Measurements from ENCODE around the gene FAT1.

Gene FAT1

DNA sequence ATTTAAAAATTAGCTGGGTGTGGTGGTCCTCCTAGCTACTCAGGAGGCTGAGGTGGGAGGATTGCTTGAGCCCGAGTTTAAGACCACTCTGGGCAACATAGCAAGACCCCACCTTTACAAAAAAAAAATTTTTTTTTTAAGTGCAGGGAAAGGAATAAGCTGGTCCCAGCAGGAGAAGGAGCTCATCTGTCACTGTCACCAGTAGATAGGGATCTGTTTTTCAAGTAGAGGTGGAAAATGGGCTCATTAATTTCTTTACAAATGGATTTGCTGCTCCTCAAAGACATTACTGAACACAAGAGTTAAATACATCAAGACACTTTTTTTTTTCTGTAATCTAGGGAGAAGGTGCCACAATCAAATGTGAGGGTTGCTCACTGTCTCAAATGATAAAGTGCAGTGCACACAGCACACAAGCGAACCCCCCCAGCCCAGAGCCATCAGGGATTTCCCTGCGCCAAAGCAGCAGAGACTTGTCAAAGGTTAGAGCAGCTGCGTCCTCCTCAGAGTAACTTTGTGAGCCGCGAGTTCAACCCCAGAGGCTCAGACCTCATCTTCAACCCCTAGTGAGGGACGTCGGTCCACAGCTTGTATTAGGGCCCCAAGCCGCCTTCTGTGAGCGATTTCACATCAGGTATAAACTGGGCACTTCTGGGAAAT lies 154.0 kb downstream of the FAT1 start:
- no peak overlapping the region for H3K4me2 ChIP-seq
- no peaks in the 10 kb centered on the region for H3K27me3 ChIP-seq
- H3K27ac ChIP-seq: no peak overlapping the region
- no peaks in the 10 kb centered on the region for H3K9me3 ChIP-seq (replicated peaks in 1 of 11)
- H3K36me3 ChIP-seq: no peaks in the 10 kb centered on the region
- no peaks in the 10 kb centered on the region for H4K20me1 ChIP-seq
- H3K4me1 ChIP-seq: no peaks in the 10 kb centered on the region
- no peak overlapping the region for H3K4me3 ChIP-seq
- TF ChIP-seq Cebpa-rat (IDR thresholded peaks at IDR 0.05): no peak
- no peak overlapping the region for H3K9ac ChIP-seq

DNA sequence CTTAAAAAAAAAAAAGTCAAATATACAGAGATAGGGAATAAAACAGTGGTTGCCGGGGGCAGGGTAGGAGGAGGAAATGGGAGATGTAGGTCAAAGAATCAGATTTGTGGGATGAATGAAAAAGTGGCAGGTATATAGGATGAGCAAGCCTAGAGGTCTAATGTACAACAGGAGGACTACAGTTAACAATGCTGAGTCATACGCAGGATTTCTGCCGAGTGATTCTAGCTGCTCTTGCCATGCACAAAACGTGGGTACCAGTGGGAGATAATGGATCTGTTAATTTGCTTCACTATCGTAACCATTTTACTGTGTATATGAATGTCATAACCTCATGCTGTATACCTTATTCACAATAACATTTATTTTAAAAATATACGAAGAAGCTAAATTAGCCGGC lies 157.6 kb downstream of the FAT1 start:
- Histone ChIP-seq H3K9ac (no peak overlapping the region), H3K4me2 (no peak overlapping the region), H3K36me3 (no peaks in the 10 kb centered on the region), H3K4me3 (no peak overlapping the region), H3K27me3 (no peaks in the 10 kb centered on the region), H3K9me3 (replicated peaks in 1 of 11) (peaks cover 0 to under 1% (median 0%) of the 10 kb centered on the region in 11 experiments; a peak in 1 of 22 replicates), H3K4me1 (no peaks in the 10 kb centered on the region), H4K20me1 (no peaks in the 10 kb centered on the region), H3K27ac (no peak overlapping the region)
- TF ChIP-seq Cebpa-rat (IDR thresholded peaks at IDR 0.05): no peak

DNA sequence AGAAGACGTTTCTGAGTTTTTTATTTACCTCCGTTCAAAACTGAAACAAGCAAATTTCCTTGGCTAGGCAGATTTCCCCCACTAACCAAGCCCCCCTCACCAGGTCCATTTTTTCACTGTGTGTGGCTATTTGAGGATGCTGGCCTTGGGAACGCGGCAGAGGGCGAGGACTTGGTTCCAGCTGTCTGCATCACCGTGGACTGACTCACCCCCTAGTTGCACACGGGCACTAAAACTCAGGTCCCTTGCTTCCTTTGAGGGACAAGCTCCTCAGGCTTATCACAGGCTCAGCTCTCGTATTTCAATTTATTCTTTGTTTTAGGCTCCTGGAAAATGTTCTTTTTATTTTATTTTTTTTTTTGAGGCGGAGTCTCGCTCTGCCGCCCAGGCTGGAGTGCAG lies 159.9 kb downstream of the FAT1 start:
- Histone ChIP-seq H4K20me1 (no peaks in the 10 kb centered on the region), H3K4me2 (no peak overlapping the region), H3K9me3 (replicated peaks in 1 of 11) (peaks cover 0 to 13% (median 0%) of the 10 kb centered on the region in 11 experiments; a peak in 5 of 22 replicates), H3K4me1 (no peaks in the 10 kb centered on the region), H3K9ac (no peak overlapping the region), H3K36me3 (no peaks in the 10 kb centered on the region), H3K4me3 (no peak overlapping the region), H3K27ac (no peak overlapping the region), H3K27me3 (no peaks in the 10 kb centered on the region)
- TF ChIP-seq Cebpa-rat (IDR thresholded peaks at IDR 0.05): no peak

DNA sequence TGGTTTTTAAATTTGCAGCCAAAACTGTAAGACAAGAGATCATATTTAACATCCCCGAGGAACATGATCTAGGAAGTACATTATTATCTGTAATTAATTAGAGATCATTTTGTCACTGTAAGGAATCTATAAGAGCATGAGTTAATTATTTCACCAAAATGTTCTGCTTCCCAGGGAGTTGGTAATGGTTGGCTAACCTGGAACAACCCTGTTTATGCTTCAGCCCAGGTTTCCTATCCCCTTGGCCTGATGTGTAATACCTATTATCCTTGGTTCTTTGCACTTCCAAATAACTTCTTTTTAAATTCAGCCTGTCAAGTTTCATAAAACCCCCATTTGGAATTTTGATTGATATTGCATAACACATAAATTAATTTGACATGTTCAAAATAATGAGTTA lies 161.9 kb downstream of the FAT1 start:
- Histone ChIP-seq H3K9ac (no peak overlapping the region), H3K4me1 (peaks cover 0 to 8% (median 0%) of the 10 kb centered on the region in 10 experiments; a peak in 4 of 20 replicates), H3K27ac (no peak overlapping the region), H3K4me3 (no peak overlapping the region), H3K4me2 (no peak overlapping the region), H3K9me3 (replicated peaks in 1 of 11) (peaks cover 0 to 13% (median 0%) of the 10 kb centered on the region in 11 experiments; a peak in 5 of 22 replicates), H3K36me3 (no peaks in the 10 kb centered on the region), H4K20me1 (no peaks in the 10 kb centered on the region), H3K27me3 (no peaks in the 10 kb centered on the region)
- TF ChIP-seq Cebpa-rat (IDR thresholded peaks at IDR 0.05): no peak

DNA sequence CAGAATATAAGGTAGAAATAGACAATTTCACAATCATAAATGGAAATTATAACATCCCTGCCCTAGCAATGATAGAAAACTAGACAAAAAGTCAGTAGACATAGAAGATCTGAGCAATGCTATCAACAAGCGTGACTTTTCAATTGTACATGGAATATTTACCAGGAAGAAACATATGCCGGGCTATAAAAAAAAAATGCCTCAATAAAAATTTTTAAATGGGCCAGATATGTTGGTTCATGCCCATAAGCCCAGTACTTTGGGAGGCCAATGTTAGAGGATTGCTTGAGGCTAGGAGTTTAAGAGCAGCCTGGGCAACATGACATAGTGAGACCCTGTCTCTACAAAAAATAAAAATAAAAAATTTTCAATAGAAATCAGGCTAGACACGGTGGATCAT lies 163.0 kb downstream of the FAT1 start:
- TF ChIP-seq Cebpa-rat (IDR thresholded peaks at IDR 0.05): no peak
- Histone ChIP-seq H3K27ac (no peak overlapping the region), H3K36me3 (no peaks in the 10 kb centered on the region), H3K27me3 (no peaks in the 10 kb centered on the region), H3K9ac (no peak overlapping the region), H3K4me1 (peaks cover 0 to 8% (median 0%) of the 10 kb centered on the region in 10 experiments; a peak in 4 of 20 replicates), H3K4me2 (no peak overlapping the region), H4K20me1 (no peaks in the 10 kb centered on the region), H3K4me3 (no peak overlapping the region), H3K9me3 (replicated peaks in 1 of 11) (peaks cover 0 to 16% (median 1%) of the 10 kb centered on the region in 11 experiments; a peak in 11 of 22 replicates)

GRCh38 chr4:186557486-186557885 lies 166.2 kb downstream of the FAT1 start:
- Histone ChIP-seq H3K4me2 (peak overlapping the region in 2 of 11 experiments; percentile 5 to 8; a peak in 2 of 22 replicates), H3K9ac (no peak overlapping the region)
- no peak for TF ChIP-seq Cebpa-rat (IDR thresholded peaks at IDR 0.05)

DNA sequence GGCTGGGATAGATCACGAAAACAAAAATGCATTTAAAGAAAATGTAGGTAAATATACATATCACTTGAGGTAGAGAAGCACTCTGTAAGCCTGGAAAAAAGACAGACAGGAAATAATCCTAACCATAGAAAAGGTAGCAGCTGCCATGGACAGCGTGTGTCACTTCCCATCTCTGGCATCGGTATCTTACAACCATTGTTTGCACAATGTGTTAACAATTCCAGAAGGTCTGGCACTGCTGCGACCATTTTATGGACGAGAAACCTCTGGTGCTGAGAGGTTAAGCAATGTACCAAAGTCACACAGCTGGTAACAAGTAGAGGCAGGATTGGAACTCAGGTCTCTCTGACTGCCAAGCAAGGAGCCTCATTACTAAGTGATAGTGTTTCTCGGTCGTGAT lies 166.6 kb downstream of the FAT1 start:
- Histone ChIP-seq H3K36me3 (no peaks in the 10 kb centered on the region), H3K4me3 (no peak overlapping the region), H3K27ac (no peak overlapping the region), H3K4me1 (peaks cover 0 to 8% (median 0%) of the 10 kb centered on the region in 10 experiments; a peak in 4 of 20 replicates), H3K4me2 (peak overlapping the region in 2 of 11 experiments; percentile 5 to 8; a peak in 2 of 22 replicates), H3K27me3 (no peaks in the 10 kb centered on the region), H3K9me3 (replicated peaks in 1 of 11) (peaks cover 8 to 28% (median 12%) of the 10 kb centered on the region in 11 experiments; a peak in 19 of 22 replicates), H4K20me1 (no peaks in the 10 kb centered on the region), H3K9ac (no peak overlapping the region)
- TF ChIP-seq Cebpa-rat (IDR thresholded peaks at IDR 0.05): no peak

More at GRCh38 chr4:186557486-186557885, 166.2 kb downstream of the FAT1 start:
- Histone ChIP-seq H3K4me3 (no peak overlapping the region), H3K36me3 (no peaks in the 10 kb centered on the region), H4K20me1 (no peaks in the 10 kb centered on the region), H3K27ac (no peak overlapping the region), H3K9me3 (replicated peaks in 1 of 11) (peaks cover 8 to 28% (median 12%) of the 10 kb centered on the region in 11 experiments; a peak in 19 of 22 replicates), H3K4me1 (peaks cover 0 to 8% (median 0%) of the 10 kb centered on the region in 10 experiments; a peak in 4 of 20 replicates), H3K27me3 (no peaks in the 10 kb centered on the region)

DNA sequence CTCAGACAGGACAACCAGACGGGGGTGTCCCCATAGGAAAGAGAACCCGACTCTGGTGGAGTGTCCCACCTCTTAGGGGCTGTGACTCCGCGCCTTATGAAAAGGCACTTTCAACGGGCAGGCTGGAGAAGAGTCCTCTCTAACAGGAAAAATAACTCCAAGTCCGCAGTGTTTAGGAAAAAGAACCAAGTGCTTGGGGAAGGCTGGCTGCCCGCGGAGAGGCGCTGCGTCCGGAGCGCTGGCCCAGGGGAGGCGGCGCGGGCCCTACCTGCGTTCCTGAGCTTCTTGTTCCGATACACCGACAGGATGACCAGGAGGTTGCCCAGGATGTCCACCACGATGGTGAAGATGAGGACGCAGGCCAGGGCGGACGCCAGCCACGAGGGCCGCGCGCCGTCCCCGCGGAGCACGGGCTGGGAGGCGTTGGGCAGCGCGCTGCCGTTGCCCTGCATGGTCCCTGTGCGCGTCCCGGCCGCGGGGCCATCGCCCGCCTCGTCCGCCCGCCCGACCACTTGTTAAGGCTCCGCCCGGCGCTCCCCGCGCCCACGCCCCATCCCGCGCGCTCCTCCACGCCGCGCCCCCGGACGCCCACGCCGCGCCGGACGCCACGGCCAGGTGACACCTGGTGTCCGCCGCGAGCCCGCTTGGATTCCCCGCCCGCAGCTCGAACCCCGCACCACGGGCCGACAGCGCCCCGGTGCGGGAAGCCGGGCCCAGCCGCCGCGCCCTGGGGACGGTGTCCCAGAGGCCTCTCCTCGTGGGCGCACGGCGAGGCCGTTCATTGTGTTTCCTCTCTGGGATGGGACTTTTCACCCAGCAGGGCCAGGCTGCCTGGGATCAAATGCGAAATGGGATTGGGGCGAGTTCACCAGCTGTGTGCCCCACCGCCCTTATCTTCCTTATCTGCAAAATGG lies 168.5 kb downstream of the FAT1 start, which contains the start of gene MTNR1A:
Gene MTNR1A, minus strand, starts transcription at position 654 of the 914 bp plus-strand sequence. Its CDS starts 202 bp downstream, at position 452.
- H3K9me3 ChIP-seq (replicated peaks in 1 of 11): peaks cover 8 to 19% (median 11%) of the 10 kb centered on the region in 11 experiments; a peak in 19 of 22 replicates
- H3K36me3 ChIP-seq: no peaks in the 10 kb centered on the region
- H3K4me3 ChIP-seq: no peak within 1 kb of the TSS
- no peak within 1 kb of the TSS for H3K4me2 ChIP-seq
- H3K4me1 ChIP-seq: peaks cover 0 to 8% (median 0%) of the 10 kb centered on the region in 10 experiments; a peak in 4 of 20 replicates
- no peaks in the 10 kb centered on the region for H4K20me1 ChIP-seq
- no peak for TF ChIP-seq Cebpa-rat (IDR thresholded peaks at IDR 0.05)
- no peaks in the 10 kb centered on the region for H3K27me3 ChIP-seq
- no peak within 1 kb of the TSS for H3K27ac ChIP-seq
- no peak within 1 kb of the TSS for H3K9ac ChIP-seq

GRCh38 chr4:186554539-186554913 lies 169.1 kb downstream of the FAT1 start:
- Histone ChIP-seq H3K27me3 (no peaks in the 10 kb centered on the region), H3K27ac (no peak overlapping the region), H4K20me1 (no peaks in the 10 kb centered on the region), H3K4me2 (no peak overlapping the region), H3K9ac (no peak overlapping the region), H3K36me3 (no peaks in the 10 kb centered on the region), H3K9me3 (replicated peaks in 1 of 11) (peaks cover 8 to 16% (median 11%) of the 10 kb centered on the region in 11 experiments; a peak in 19 of 22 replicates), H3K4me3 (no peak overlapping the region), H3K4me1 (peaks cover 0 to 8% (median 0%) of the 10 kb centered on the region in 10 experiments; a peak in 4 of 20 replicates)
- no peak for TF ChIP-seq Cebpa-rat (IDR thresholded peaks at IDR 0.05)

All from BLaER1 treated with 17β-estradiol and CSF1 and Interleukin-3, amounts not matched to agents 10 nM and 100 nM (cell line).